K562 (cell line): ENCODE measurements around the gene PARK7. TPM values are rescaled to one million over a fixed set of nuclear protein-coding genes. Genes with fewer than 3 reads are reported as not detected.

Experiments used
- ATAC-seq: fragments of 200-7000 bp; cut with Tn5 transposase; 3 replicates; pipeline ENCODE4 v1.9.1; 2020; ENCODE audit warnings: moderate library complexity
- BruUV-seq: library from RNA; stranded (reverse); fragments of 400-500 nt; replicated peaks from 2 replicates; lab custom pipeline; 2021; lab: Mats Ljungman, UMichigan
- CTCF ChIA-PET: fragments of 300-600 bp; formaldehyde crosslinking; extraction: SDS; loops from one replicate; lab custom pipeline; 2021; ENCODE audit warnings: low intra/inter-chr PET ratio; lab: Yijun Ruan, JAX
- POLR2A ChIA-PET: fragments of 300-600, 350-650 bp; sonication (Branson Sonifier 250); formaldehyde crosslinking; extraction: SDS; loops from one replicate; lab custom pipeline; 2021; ENCODE audit warnings: antibody characterized with exemption, inconsistent platforms; lab: Yijun Ruan, JAX
- DNase-seq, 4 experiments: peaks; one replicate each; pipeline versions ENCODE4 v3.0.0 to v3.0.0-alpha.2; 2011 to 2018; ENCODE audit warnings: low spot score in 3 of 4, mixed read lengths in 3 of 4; ENCODE audit errors: extremely low read depth in 1 of 4
- FAIRE-seq: peaks from 2 replicates; lab custom pipeline; 2011; peaks lifted over from hg19 to GRCh38; lab: Jason Lieb, UNC
- H2AFZ ChIP-seq: 2 replicates; pipeline ENCODE4 v1.6.0; 2011; ENCODE audit warnings: low read depth, low read length, control low read depth, inconsistent platforms
- H3K27ac ChIP-seq: fragments of 200-600 bp; 3 replicates; pipeline ENCODE4 v1.8.0; 2011; ENCODE audit warnings: low read depth, mild to moderate bottlenecking, control low read depth, inconsistent platforms, low read length, moderate library complexity, mixed read lengths; ENCODE audit errors: extremely low read depth
- H3K27me3 ChIP-seq, 2 experiments: fragments of 300-600 bp in 1 of 2; 2 replicates in 1 of 2; 3 replicates in 1 of 2; pipeline versions ENCODE4 v1.6.0 to v1.8.0; 2011; ENCODE audit warnings: inconsistent platforms in 2 of 2, low read length in 2 of 2, mild to moderate bottlenecking in 1 of 2, mixed read lengths in 1 of 2, moderate library complexity in 1 of 2; ENCODE audit not compliant: control insufficient read depth in 2 of 2, insufficient read depth in 2 of 2
- H3K36me3 ChIP-seq: fragments of 300-600 bp; 3 replicates; pipeline ENCODE4 v1.8.0; 2011; ENCODE audit warnings: mild to moderate bottlenecking, low read length, inconsistent platforms; ENCODE audit not compliant: control insufficient read depth, insufficient read depth
- H3K4me1 ChIP-seq, 2 experiments: fragments of 200-600 bp in 1 of 2; replicated peaks in 1 of 2; 2 replicates in 1 of 2; 3 replicates in 1 of 2; pipeline versions ENCODE4 v1.5.1 to v1.8.0; 2011; ENCODE audit warnings: inconsistent platforms in 2 of 2, low read length in 2 of 2, mild to moderate bottlenecking in 1 of 2, mixed read lengths in 1 of 2, moderate library complexity in 1 of 2; ENCODE audit not compliant: control insufficient read depth in 2 of 2, insufficient read depth in 2 of 2
- H3K4me2 ChIP-seq: 2 replicates; pipeline ENCODE4 v1.6.1; 2011; ENCODE audit warnings: low read length, control low read depth, inconsistent platforms, mixed read lengths; ENCODE audit not compliant: insufficient read depth
- H3K4me3 ChIP-seq: fragments of 200-600 bp; sonication (generic), shearing (Covaris generic); 2 replicates; pipeline ENCODE4 v1.5.1; 2016; ENCODE audit warnings: control low read depth, inconsistent platforms
- H3K79me2 ChIP-seq: fragments of 200-600 bp; 3 replicates; pipeline ENCODE4 v1.8.0; 2011; ENCODE audit warnings: low read length, inconsistent platforms; ENCODE audit not compliant: control insufficient read depth, insufficient read depth
- H3K9ac ChIP-seq, 2 experiments: 2 replicates each; pipeline versions ENCODE4 v1.6.0 to v1.6.1; 2011; ENCODE audit warnings: low read depth in 2 of 2, low read length in 2 of 2, control low read depth in 1 of 2, inconsistent platforms in 1 of 2, mild to moderate bottlenecking in 1 of 2, mixed read lengths in 1 of 2; ENCODE audit not compliant: insufficient read depth in 1 of 2
- H3K9me1 ChIP-seq: one replicate; pipeline ENCODE4 v1.6.0; 2011; ENCODE audit warnings: inconsistent platforms, mild to moderate bottlenecking, low read length, moderate library complexity; ENCODE audit not compliant: control insufficient read depth, insufficient read depth
- H3K9me3 ChIP-seq: replicated peaks from 2 replicates; pipeline ENCODE4 v1.5.1; 2011; ENCODE audit warnings: low read depth, low read length, inconsistent platforms; ENCODE audit not compliant: control insufficient read depth, insufficient read depth
- H4K20me1 ChIP-seq: replicated peaks from 2 replicates; pipeline ENCODE4 v1.6.1; 2011; ENCODE audit warnings: low read length, inconsistent platforms, mixed read lengths; ENCODE audit not compliant: control insufficient read depth, insufficient read depth
- GATAD2A ChIP-seq: fragments of 450-650 bp; IDR thresholded peaks from 2 replicates; pipeline ENCODE4 v1.6.1; 2017
- NFE2 ChIP-seq: IDR thresholded peaks from 2 replicates; pipeline ENCODE4 v1.6.1; 2014; ENCODE audit warnings: antibody characterized with exemption, low read depth
- NONO ChIP-seq, 2 experiments: fragments of 200-400 bp in 1 of 2; fragments of 450-650 bp in 1 of 2; formaldehyde crosslinking in 1 of 2; IDR thresholded peaks; 2 replicates each; pipeline ENCODE4 v1.6.1; 2017; ENCODE audit warnings: low read depth in 2 of 2, mild to moderate bottlenecking in 2 of 2, moderate library complexity in 2 of 2, low read length in 1 of 2
- NR4A1 ChIP-seq, 2 experiments: fragments of 250-450 bp in 1 of 2; fragments of 450-650 bp in 1 of 2; sonication (Bioruptor Pico) in 1 of 2; IDR thresholded peaks; 2 replicates each; pipeline versions ENCODE4 v1.4.0 to v1.6.1; 2016 to 2020; ENCODE audit warnings: mild to moderate bottlenecking in 2 of 2, missing compliant biosample characterization in 1 of 2, missing genetic modification characterization in 1 of 2, moderate library complexity in 1 of 2
- SAFB ChIP-seq: fragments of 200-400 bp; formaldehyde crosslinking; IDR thresholded peaks from 2 replicates; pipeline ENCODE4 v1.6.1; 2017; ENCODE audit warnings: low read depth, low read length, borderline replicate concordance
- SNIP1 ChIP-seq: fragments of 450-650 bp; IDR thresholded peaks from 2 replicates; pipeline ENCODE4 v1.7.1; 2017; ENCODE audit warnings: low read depth, mild to moderate bottlenecking
- SRF ChIP-seq, 2 experiments: fragments of 250-450, 450-650 bp in 1 of 2; sonication (Bioruptor Pico) in 1 of 2; sonication (generic) in 1 of 2; formaldehyde crosslinking; IDR thresholded peaks; 2 replicates each; pipeline versions ENCODE4 v1.5.0 to v1.5.1; 2020 to 2022; ENCODE audit warnings: mild to moderate bottlenecking in 1 of 2, missing genetic modification reagents in 1 of 2
- TARDBP ChIP-seq: fragments of 450-650 bp; IDR thresholded peaks from 2 replicates; pipeline ENCODE4 v1.6.1; 2016
- TEAD4 ChIP-seq, 2 experiments: sonication (generic) in 1 of 2; formaldehyde crosslinking in 1 of 2; IDR thresholded peaks; 2 replicates each; pipeline versions ENCODE4 v1.6.1 to v1.8.0; 2012 to 2022; ENCODE audit warnings: borderline replicate concordance in 1 of 2, inconsistent platforms in 1 of 2, low read length in 1 of 2, mild to moderate bottlenecking in 1 of 2, missing genetic modification reagents in 1 of 2
- TFAM ChIP-seq: fragments of 250-450 bp; sonication (Bioruptor Pico); conservative IDR thresholded peaks from 2 replicates; pipeline ENCODE4 v1.5.0; 2021; ENCODE audit warnings: mild to moderate bottlenecking, moderate library complexity
- TGIF2 ChIP-seq: sonication (generic); formaldehyde crosslinking; IDR thresholded peaks from 2 replicates; pipeline ENCODE4 v1.8.1; 2022; ENCODE audit warnings: mild to moderate bottlenecking, missing genetic modification reagents, moderate library complexity
- TRIM25 ChIP-seq: fragments of 450-650 bp; IDR thresholded peaks from 2 replicates; pipeline ENCODE4 v1.7.0; 2016; ENCODE audit warnings: borderline replicate concordance
- XRCC4 ChIP-seq: IDR thresholded peaks from one replicate; pipeline ENCODE4 v1.6.1; 2011; ENCODE audit not compliant: insufficient read depth, insufficient read length; ENCODE audit errors: extremely low read depth
- ZNF253 ChIP-seq: fragments of 250-450 bp; sonication (Bioruptor Pico); conservative IDR thresholded peaks from 2 replicates; pipeline ENCODE4 v1.6.1; 2021; ENCODE audit warnings: mild to moderate bottlenecking
- ZNF79 ChIP-seq: fragments of 250-450 bp; sonication (Bioruptor Pico); IDR thresholded peaks from 2 replicates; pipeline ENCODE4 v1.4.0; 2020; ENCODE audit warnings: low read depth, mild to moderate bottlenecking, moderate library complexity
- WGBS: fragments of 100-300 bp; shearing (Covaris generic); methylation state at CpG from one replicate; pipeline ENCODE4 v1.1.6; 2016; ENCODE audit warnings: low coverage, mixed read lengths; ENCODE audit not compliant: insufficient coverage; ENCODE audit errors: missing lambda C conversion rate; 5-methylcytosine and 5-hydroxymethylcytosine counted together
- in situ Hi-C: fragments of 300-500 bp; cut with MboI; formaldehyde crosslinking; loops from 4 replicates; pipeline ENCODE4 v1.15.0; 2018; ENCODE audit warnings: inconsistent platforms, mixed read lengths
- intact Hi-C: fragments of 100-400 bp; cut with micrococcal nuclease; formaldehyde crosslinking; loops from 2 replicates; pipeline ENCODE4 v1.14.2; 2022
- polyA plus RNA-seq, 8 experiments: library from polyadenylated mRNA; depleted of rRNA in 4 of 8; stranded (reverse) in 5 of 8; unstranded in 3 of 8; fragments of >200 nt; fragmentation: Nextera tagmentation in 2 of 8; fragmentation: Illumina TruSeq in 1 of 8; extraction: Ambion mirVana in 2 of 8; extraction: Trizol in 1 of 8; gene quantifications; 2 replicates each; pipeline versions ENCODE4 v1.2.1 to v1.2.3, GENCODE V29; 2011 to 2014; ENCODE audit warnings: inconsistent platforms in 1 of 8, missing spikeins in 1 of 8
- total RNA-seq, 7 experiments: library from RNA; depleted of rRNA in 6 of 7; stranded (reverse); fragments of >200 nt in 6 of 7; fragmentation: Illumina TruSeq in 2 of 7; extraction: Trizol in 2 of 7; gene quantifications; 2 replicates each; pipeline versions ENCODE4 v1.2.1 to v1.2.3, GENCODE V29; 2011 to 2021; ENCODE audit warnings: low replicate concordance in 1 of 7
- TF ChIP-seq, protein P1 (sequence below): fragments of 250-450 bp; sonication (Bioruptor Pico); IDR thresholded peaks from 2 replicates; pipeline ENCODE4 v1.5.0; 2022; ENCODE audit warnings: mild to moderate bottlenecking
- TF ChIP-seq, protein P2 (sequence below): IDR thresholded peaks from 2 replicates; pipeline ENCODE4 v1.6.1; 2014; ENCODE audit warnings: antibody characterized with exemption

PARK7 gene
- total and polyA plus RNA-seq, 9 of the 15 experiments (the other 6 are each of a cell fraction or from before 2014, with no cell fraction given), result 374 to 1,298 (median 484) TPM

GRCh38 chr1:8002921-8003320 lies 41.4 kb downstream of the PARK7 start:
- Histone ChIP-seq H3K9me3 (no peaks in the 10 kb centered on the region; the same call in 1 of the 2 replicates), H3K4me2 (no peak overlapping the region), H4K20me1 (no peaks in the 10 kb centered on the region; the same call in 1 of the 2 replicates), H3K4me3 (no peak overlapping the region), H3K27me3 (no peaks in the 10 kb centered on the region), H3K27ac (no peak overlapping the region), H3K9me1 (no peaks in the 10 kb centered on the region), H3K79me2 (no peaks in the 10 kb centered on the region), H3K36me3 (peaks cover 2% of the 10 kb centered on the region; the same call in 1 of the 3 replicates), H3K9ac (no peak overlapping the region), H3K4me1 (peaks cover 22 to 42% of the 10 kb centered on the region in 2 experiments), H2AFZ (no peak overlapping the region)
- ATAC-seq (no peak), FAIRE-seq (no peak), DNase-seq (no peak)
- in situ Hi-C loops (no loop called here), intact Hi-C loops (no loop called here)
- BruUV-seq, result no TSS peak
- ChIA-PET POLR2A (no interaction called here), CTCF (no interaction called here)
- TF ChIP-seq NR4A1 (CRISPR knock-in tag; IDR thresholded peaks at IDR 0.05) (no peak), NR4A1 (tag; IDR thresholded peaks at IDR 0.05) (no peak), NFE2 (no peak), ZNF253 (CRISPR knock-in tag) (no peak), GATAD2A (no peak), NONO (IDR thresholded peaks at IDR 0.05; ENCODE audit: low read depth in 2 of 2, low read length in 1 of 2) (no peak), ZNF79 (CRISPR knock-in tag) (no peak), TRIM25 (no peak), TGIF2 (CRISPR knock-in tag) (no peak), SNIP1 (no peak), TARDBP (no peak), SAFB (no peak), SRF (CRISPR knock-in tag; IDR thresholded peaks at IDR 0.05) (no peak), TEAD4 (IDR thresholded peaks at IDR 0.05; ENCODE audit: low read length) (no peak), TEAD4 (CRISPR knock-in tag; IDR thresholded peaks at IDR 0.05; ENCODE audit: borderline replicate concordance) (no peak), TFAM (CRISPR knock-in tag) (no peak), XRCC4 (no peak)
- TF ChIP-seq, protein P1, sequence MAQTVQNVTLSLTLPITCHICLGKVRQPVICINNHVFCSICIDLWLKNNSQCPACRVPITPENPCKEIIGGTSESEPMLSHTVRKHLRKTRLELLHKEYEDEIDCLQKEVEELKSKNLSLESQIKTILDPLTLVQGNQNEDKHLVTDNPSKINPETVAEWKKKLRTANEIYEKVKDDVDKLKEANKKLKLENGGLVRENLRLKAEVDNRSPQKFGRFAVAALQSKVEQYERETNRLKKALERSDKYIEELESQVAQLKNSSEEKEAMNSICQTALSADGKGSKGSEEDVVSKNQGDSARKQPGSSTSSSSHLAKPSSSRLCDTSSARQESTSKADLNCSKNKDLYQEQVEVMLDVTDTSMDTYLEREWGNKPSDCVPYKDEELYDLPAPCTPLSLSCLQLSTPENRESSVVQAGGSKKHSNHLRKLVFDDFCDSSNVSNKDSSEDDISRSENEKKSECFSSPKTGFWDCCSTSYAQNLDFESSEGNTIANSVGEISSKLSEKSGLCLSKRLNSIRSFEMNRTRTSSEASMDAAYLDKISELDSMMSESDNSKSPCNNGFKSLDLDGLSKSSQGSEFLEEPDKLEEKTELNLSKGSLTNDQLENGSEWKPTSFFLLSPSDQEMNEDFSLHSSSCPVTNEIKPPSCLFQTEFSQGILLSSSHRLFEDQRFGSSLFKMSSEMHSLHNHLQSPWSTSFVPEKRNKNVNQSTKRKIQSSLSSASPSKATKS, result no peak
- TF ChIP-seq, protein P2, sequence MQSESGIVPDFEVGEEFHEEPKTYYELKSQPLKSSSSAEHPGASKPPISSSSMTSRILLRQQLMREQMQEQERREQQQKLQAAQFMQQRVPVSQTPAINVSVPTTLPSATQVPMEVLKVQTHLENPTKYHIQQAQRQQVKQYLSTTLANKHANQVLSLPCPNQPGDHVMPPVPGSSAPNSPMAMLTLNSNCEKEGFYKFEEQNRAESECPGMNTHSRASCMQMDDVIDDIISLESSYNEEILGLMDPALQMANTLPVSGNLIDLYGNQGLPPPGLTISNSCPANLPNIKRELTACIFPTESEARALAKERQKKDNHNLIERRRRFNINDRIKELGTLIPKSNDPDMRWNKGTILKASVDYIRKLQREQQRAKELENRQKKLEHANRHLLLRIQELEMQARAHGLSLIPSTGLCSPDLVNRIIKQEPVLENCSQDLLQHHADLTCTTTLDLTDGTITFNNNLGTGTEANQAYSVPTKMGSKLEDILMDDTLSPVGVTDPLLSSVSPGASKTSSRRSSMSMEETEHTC, result no peak
- WGBS, result 91% methylated on average over 4 of the region's 4 CpGs
